Parathyroid adenoma (tissue), 2 donors: ENCODE results near the gene GANC.

Experiments
- H2AFZ ChIP-seq: fragments of 300-600 bp; sonication (generic); one replicate; pipeline ENCODE4 v1.7.0; 2017; ENCODE audit warnings: antibody characterized with exemption, mild to moderate bottlenecking
- H3K27ac ChIP-seq: fragments of 300-600 bp; sonication (generic); one replicate; pipeline ENCODE4 v1.7.0; 2017
- H3K27me3 ChIP-seq: fragments of 300-600 bp; sonication (generic); one replicate; pipeline ENCODE4 v1.7.0; 2017; ENCODE audit warnings: low read length; ENCODE audit not compliant: control insufficient read depth, insufficient read depth
- H3K36me3 ChIP-seq: fragments of 300-600 bp; sonication (generic); one replicate; pipeline ENCODE4 v1.7.0; 2017; ENCODE audit warnings: low read length; ENCODE audit not compliant: control insufficient read depth, insufficient read depth
- H3K4me1 ChIP-seq: fragments of 300-600 bp; sonication (generic); one replicate; pipeline ENCODE4 v1.7.0; 2017; ENCODE audit warnings: control low read depth
- H3K4me2 ChIP-seq: fragments of 300-600 bp; sonication (generic); one replicate; pipeline ENCODE4 v1.7.0; 2017; ENCODE audit warnings: low read length
- H3K4me3 ChIP-seq: fragments of 300-600 bp; sonication (generic); one replicate; pipeline ENCODE4 v1.7.0; 2017; ENCODE audit warnings: low read depth, low read length
- H3K79me2 ChIP-seq: fragments of 300-600 bp; sonication (generic); one replicate; pipeline ENCODE4 v1.7.0; 2017; ENCODE audit warnings: control low read depth
- H3K9ac ChIP-seq: fragments of 300-600 bp; sonication (generic); one replicate; pipeline ENCODE4 v1.7.0; 2017; ENCODE audit warnings: mild to moderate bottlenecking
- H3K9me3 ChIP-seq: fragments of 300-600 bp; sonication (generic); one replicate; pipeline ENCODE4 v1.7.0; 2017; ENCODE audit warnings: low read length; ENCODE audit not compliant: control insufficient read depth
- CTCF ChIP-seq: fragments of 300-600 bp; sonication (generic); IDR thresholded peaks from one replicate; pipeline ENCODE4 v1.7.0; 2017; ENCODE audit warnings: antibody characterized with exemption, mild to moderate bottlenecking
- donor health status: primary hyperparathyroidism.

The GANC gene

DNA sequence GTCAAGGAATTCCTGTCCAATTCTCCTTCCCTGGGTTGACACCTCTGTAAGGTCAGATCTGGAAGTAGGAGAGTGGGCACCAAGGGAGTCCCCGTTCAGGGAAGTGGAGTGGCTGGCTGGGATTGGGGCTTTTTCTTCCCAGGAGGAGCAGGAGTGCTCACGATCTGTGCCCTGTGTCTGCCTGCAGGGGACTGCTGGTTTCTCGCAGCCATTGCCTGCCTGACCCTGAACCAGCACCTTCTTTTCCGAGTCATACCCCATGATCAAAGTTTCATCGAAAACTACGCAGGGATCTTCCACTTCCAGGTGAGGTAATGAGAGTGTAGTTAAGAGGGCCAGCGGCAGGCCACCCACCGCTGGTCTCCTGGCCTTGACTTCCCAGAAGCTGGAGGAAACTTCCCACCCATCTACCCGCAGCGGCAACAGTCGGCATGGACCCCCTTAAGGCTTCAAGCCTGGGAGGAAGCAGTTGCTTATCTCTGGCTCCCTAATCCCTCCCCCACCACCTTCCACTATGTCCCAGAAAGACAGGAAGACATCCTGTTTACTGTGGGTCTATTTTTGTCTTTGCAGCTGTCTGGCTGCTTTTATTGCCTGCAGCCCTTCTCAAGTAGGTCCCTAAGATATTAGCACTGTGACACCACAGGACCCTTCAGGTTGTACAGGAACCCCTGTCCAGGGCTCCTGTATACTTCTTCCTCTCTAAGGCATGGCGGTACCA, 113.1 kb downstream of the GANC start:
- H2AFZ ChIP-seq: no peak overlapping the region
- no peak overlapping the region for H3K4me2 ChIP-seq
- no peaks in the 10 kb centered on the region for H3K4me1 ChIP-seq
- H3K36me3 ChIP-seq: no peaks in the 10 kb centered on the region
- no peak overlapping the region for H3K9ac ChIP-seq
- H3K79me2 ChIP-seq: no peaks in the 10 kb centered on the region
- TF ChIP-seq CTCF: no peak
- no peak overlapping the region for H3K4me3 ChIP-seq
- no peaks in the 10 kb centered on the region for H3K9me3 ChIP-seq
- H3K27ac ChIP-seq: peak overlapping the region; percentile 29
- H3K27me3 ChIP-seq: no peaks in the 10 kb centered on the region

GRCh38 chr15:42387603-42388002, 114.6 kb downstream of the GANC start:
- no peak for TF ChIP-seq CTCF
- Histone ChIP-seq H3K27ac (peak overlapping the region; percentile 42), H2AFZ (no peak overlapping the region), H3K9ac (no peak overlapping the region), H3K79me2 (no peaks in the 10 kb centered on the region), H3K36me3 (no peaks in the 10 kb centered on the region), H3K4me3 (no peak overlapping the region), H3K4me2 (no peak overlapping the region), H3K9me3 (no peaks in the 10 kb centered on the region), H3K4me1 (no peaks in the 10 kb centered on the region), H3K27me3 (no peaks in the 10 kb centered on the region)

DNA sequence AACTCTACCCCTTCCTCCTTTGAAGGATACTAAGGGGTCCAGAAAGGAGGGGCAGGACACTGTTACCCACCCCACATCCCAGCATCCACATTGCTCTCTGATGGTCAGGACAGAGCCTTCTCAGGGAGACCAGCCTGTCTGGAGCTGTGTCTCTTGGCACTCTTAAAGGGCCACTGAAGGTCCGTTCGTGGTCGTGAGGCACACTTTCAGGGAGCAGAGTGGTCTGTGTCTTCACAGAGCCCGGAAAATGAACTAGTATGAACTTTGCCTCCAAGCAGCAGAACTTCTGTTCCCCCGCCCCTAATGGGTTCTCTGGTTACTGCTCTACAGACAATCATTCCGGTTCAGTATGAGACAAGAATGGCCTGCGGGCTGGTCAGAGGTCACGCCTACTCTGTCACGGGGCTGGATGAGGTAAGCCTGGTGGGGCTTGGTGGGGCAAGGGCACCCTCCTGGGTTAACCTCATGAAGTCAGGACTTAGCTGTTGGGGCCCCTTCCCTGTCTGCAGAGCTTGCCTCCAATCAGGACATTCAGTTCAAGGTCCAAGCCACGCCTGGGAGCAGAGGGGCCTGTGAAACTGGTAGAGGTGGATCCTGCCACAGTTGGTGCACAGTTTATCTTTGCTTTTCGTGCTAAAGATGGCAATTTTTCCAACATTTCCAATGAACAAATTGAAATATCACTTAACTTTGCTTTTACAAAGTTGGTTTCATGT, 119.5 kb downstream of the GANC start:
- Histone ChIP-seq H3K36me3 (no peaks in the 10 kb centered on the region), H3K9ac (no peak overlapping the region)

GRCh38 chr15:42394106-42394505, 121.1 kb downstream of the GANC start:
- no peak overlapping the region for H3K4me2 ChIP-seq

More for the DNA sequence above, 119.5 kb downstream of the GANC start:
- Histone ChIP-seq H3K4me2 (no peak overlapping the region), H3K79me2 (no peaks in the 10 kb centered on the region), H3K4me1 (no peaks in the 10 kb centered on the region), H3K4me3 (no peak overlapping the region), H3K9me3 (no peaks in the 10 kb centered on the region), H3K27ac (no peak overlapping the region), H2AFZ (no peak overlapping the region), H3K27me3 (no peaks in the 10 kb centered on the region)
- no peak for TF ChIP-seq CTCF

More at GRCh38 chr15:42394106-42394505, 121.1 kb downstream of the GANC start:
- H3K27ac ChIP-seq: no peak overlapping the region
- H3K27me3 ChIP-seq: no peaks in the 10 kb centered on the region
- H3K4me1 ChIP-seq: no peaks in the 10 kb centered on the region
- no peak overlapping the region for H3K4me3 ChIP-seq
- H3K9ac ChIP-seq: no peak overlapping the region
- no peak overlapping the region for H2AFZ ChIP-seq
- H3K36me3 ChIP-seq: no peaks in the 10 kb centered on the region
- no peaks in the 10 kb centered on the region for H3K9me3 ChIP-seq
- H3K79me2 ChIP-seq: no peaks in the 10 kb centered on the region
- no peak for TF ChIP-seq CTCF
